Omental fat pad (tissue), 4 donors: Measurements from ENCODE around the gene XIRP2. TPM values are rescaled to one million over a fixed set of nuclear protein-coding genes. Genes with fewer than 3 reads are reported as not detected.

ENCODE experiments used
- ATAC-seq: fragments of 150-250 bp; one replicate; pipeline ENCODE4 v1.9.1; 2016; ENCODE audit warnings: mild to moderate bottlenecking, moderate library complexity; ENCODE audit not compliant: low FRiP score
- DNase-seq: peaks from one replicate; pipeline ENCODE4 v3.0.0-alpha.2; 2019; ENCODE audit warnings: low spot score
- total RNA-seq, 4 donors: library from RNA; depleted of rRNA; stranded (reverse); fragments of >200 nt; gene quantifications; one replicate each; pipeline ENCODE4 v1.1.0, GENCODE V29; 2016
- TF ChIP-seq, protein P1 (sequence below), 3 donors: fragments of 450-650 bp; IDR thresholded peaks; one replicate each; pipeline ENCODE4 v1.5.1; 2016 to 2017; ENCODE audit warnings: antibody characterized with exemption in 3 of 3, mild to moderate bottlenecking in 3 of 3, moderate library complexity in 2 of 3

The XIRP2 gene
- total RNA-seq, 4 donors from 2014 or later = not detected

DNA sequence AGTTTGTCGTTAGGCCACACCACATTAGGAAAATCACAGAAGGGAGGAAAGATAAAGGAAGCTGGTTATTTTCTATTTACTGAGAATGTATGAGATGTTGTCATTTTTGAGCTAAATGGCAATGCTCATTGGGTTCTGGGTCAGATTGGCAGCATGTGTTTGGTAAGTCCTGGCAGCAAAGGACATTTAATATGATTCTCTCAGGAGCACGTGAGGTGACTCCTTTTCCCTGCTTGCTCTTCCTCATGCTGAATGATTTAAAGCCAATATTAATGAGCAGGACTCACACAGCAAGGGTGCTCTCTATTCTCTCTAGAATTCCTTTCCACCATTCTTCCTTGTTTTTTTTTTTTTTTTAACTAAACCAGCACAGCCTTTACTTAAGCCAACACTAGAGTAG is 298.2 kb downstream of the XIRP2 start:
- TF ChIP-seq, protein P1, sequence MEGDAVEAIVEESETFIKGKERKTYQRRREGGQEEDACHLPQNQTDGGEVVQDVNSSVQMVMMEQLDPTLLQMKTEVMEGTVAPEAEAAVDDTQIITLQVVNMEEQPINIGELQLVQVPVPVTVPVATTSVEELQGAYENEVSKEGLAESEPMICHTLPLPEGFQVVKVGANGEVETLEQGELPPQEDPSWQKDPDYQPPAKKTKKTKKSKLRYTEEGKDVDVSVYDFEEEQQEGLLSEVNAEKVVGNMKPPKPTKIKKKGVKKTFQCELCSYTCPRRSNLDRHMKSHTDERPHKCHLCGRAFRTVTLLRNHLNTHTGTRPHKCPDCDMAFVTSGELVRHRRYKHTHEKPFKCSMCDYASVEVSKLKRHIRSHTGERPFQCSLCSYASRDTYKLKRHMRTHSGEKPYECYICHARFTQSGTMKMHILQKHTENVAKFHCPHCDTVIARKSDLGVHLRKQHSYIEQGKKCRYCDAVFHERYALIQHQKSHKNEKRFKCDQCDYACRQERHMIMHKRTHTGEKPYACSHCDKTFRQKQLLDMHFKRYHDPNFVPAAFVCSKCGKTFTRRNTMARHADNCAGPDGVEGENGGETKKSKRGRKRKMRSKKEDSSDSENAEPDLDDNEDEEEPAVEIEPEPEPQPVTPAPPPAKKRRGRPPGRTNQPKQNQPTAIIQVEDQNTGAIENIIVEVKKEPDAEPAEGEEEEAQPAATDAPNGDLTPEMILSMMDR (IDR thresholded peaks at IDR 0.05) = no peak
- ATAC-seq = no peak
- DNase-seq = no peak

DNA sequence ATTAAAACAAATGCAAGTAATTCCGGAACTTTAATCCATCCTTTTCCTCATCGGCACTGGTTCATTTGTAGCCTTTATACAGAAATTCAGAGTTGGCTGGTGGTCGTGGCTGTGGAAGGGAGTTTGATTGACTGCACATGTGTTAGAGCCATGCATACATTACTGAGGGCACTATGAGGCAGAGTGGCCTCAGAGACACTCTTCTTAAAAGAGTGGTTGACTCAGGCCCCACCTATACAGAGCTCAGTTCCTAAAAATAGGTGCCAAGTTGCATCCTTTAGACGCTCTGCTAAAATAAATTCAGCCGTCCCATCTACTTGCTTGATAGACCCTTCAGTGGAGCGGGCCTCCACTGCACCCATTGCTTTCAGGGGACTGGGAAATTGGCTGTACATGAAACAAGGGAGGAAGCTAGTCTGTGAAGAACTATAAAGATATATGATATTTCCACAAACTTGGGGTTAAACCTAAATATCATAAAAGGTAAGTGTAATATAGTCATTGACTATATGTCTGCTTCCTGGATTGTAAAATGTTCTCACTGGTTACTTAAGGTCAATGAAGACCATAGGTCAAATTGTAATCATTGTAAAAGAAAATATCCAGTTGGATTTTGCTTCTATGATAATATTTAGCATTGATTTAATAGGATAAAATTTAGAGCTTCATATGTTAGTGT is 298.9 kb downstream of the XIRP2 start:
- ATAC-seq (no peak), DNase-seq (no peak)
- TF ChIP-seq, protein P1 (IDR thresholded peaks at IDR 0.05) = no peak

DNA sequence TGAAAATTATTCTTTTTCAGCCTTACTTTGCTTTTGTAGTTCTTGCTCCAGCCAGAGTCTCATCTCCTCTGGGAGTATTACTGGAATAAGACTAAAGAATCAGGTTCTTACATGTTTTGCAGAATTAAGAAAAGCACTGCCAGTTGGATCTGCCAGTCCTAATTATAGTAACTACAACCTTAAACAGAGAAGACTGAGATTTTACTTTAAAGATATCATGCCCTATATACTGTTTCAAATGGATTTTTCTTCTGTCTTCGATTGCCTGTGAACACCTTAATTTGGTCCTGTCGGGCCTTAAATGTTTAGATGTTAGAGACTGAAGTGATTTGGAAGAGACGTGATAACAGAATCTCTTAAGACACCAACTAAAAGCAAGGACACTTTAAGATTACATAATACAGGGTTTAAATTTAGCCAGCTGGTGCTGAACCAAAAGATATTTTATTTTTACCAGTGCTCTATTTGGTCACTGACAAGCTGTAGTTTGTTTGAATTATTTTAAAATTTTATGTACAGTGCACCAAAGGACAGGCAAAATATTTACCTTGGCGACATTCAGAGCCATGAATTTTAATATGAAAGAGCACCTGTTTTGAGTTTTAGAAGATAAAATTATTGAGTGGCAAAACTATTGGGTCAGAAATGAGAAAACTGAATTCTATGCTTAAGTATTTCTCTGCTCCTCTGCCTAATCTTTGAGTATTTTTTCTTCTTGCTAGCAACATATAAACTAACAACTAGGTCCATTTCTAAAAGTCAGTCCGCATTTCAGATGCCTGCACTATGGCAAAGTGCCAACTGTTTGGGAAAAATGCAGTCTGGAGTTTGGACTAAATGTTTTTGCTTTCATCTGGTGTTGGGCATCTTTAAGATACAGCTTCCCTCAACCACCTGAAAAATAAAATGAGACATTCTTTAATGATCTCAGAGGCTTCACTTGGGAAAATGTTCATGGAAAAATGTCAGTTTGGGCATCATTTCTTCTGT is 300.0 kb downstream of the XIRP2 start:
- TF ChIP-seq, protein P1 (IDR thresholded peaks at IDR 0.05) = no peak
- ATAC-seq = no peak

DNA sequence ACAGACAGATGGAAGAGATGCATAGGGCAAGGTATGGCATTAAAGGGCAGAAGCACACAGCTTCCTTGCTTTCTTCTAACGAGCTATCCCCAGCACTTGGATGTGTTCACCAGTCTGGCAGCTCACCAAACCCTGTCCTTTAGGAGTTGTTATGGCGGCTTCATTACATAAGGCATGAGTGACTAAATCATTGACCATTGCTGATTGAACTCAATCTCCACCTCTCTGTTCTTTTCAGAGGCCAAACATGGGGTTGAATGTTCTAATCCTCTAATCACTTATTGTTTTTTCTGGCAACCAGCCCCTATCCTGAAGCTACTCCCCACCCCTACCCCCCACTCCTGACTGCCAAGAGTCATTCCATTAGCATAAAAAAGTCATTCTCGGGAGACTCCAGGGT is 301.8 kb downstream of the XIRP2 start:
- TF ChIP-seq, protein P1 (IDR thresholded peaks at IDR 0.05) = no peak
- ATAC-seq = no peak
- no peak for DNase-seq

More for the DNA sequence above, 300.0 kb downstream of the XIRP2 start:
- DNase-seq = no peak

DNA sequence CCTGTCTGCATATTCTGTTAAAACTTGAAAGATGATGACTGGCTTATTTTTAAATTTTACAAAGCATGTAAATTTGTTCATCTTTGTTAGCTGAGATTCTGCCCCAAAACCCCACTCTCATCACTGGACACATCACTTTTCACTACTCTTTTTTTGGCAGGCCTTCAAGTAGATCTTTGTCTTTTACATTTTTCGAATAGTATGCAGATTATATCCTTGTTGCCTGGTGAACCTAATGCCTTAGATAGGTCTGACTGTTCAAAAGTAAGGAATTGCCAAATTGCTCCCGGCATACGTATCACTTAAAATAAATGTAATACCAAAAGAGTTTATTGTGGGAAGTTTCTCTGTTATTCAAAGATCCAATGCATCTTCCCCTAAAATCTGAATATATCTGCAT is 303.3 kb downstream of the XIRP2 start:
- TF ChIP-seq, protein P1 (IDR thresholded peaks at IDR 0.05) = no peak
- ATAC-seq = no peak
- no peak for DNase-seq

DNA sequence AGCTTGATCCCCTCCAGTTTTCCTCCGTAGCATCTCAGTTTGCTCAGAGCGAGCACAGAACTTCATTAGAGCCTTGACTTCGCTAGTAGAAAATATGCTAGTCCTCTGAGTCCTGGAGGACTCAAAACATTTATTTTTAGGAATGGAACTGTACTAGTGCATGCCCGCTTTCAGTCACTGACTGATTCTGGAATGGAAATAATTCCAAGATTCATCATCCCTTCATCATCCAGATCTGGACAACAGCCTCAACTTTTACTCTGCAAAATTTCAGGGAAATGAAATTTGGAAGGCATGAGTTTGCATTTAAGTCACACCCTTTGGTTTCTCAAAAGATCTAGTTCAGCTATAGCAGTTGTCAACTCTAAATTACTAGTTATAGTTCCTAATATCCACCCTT is 304.6 kb downstream of the XIRP2 start:
- ATAC-seq (no peak), DNase-seq (no peak)
- TF ChIP-seq, protein P1 (IDR thresholded peaks at IDR 0.05) = no peak
